AG10803 (cell line): ENCODE data around the gene FAM229B.

ENCODE experiments used
- DNase-seq: peaks from one replicate; pipeline ENCODE4 v3.0.0; 2010; ENCODE audit warnings: low read depth
- H3K4me3 ChIP-seq: 2 replicates; pipeline ENCODE4 v1.5.1; 2011; ENCODE audit warnings: mild to moderate bottlenecking, low read length, control low read depth
- TF ChIP-seq, protein P1 (sequence below): conservative IDR thresholded peaks from 2 replicates; pipeline ENCODE4 v1.5.1; 2011; ENCODE audit warnings: mild to moderate bottlenecking, low read length, control low read depth, inconsistent platforms

The FAM229B gene

GRCh38 chr6:112087136-112087911 lies at the start of gene FAM229B, which contains the start of gene TUBE1:
FAM229B (plus strand) TSS chr6:112087591; CDS start chr6:112099284, 11,693 bp downstream.
TUBE1 (minus strand) TSS chr6:112087482; CDS start chr6:112087434, 48 bp downstream.
- peak within 1 kb of the TSS; percentile 66 for H3K4me3 ChIP-seq
- TF ChIP-seq, protein P1, sequence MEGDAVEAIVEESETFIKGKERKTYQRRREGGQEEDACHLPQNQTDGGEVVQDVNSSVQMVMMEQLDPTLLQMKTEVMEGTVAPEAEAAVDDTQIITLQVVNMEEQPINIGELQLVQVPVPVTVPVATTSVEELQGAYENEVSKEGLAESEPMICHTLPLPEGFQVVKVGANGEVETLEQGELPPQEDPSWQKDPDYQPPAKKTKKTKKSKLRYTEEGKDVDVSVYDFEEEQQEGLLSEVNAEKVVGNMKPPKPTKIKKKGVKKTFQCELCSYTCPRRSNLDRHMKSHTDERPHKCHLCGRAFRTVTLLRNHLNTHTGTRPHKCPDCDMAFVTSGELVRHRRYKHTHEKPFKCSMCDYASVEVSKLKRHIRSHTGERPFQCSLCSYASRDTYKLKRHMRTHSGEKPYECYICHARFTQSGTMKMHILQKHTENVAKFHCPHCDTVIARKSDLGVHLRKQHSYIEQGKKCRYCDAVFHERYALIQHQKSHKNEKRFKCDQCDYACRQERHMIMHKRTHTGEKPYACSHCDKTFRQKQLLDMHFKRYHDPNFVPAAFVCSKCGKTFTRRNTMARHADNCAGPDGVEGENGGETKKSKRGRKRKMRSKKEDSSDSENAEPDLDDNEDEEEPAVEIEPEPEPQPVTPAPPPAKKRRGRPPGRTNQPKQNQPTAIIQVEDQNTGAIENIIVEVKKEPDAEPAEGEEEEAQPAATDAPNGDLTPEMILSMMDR, result no peak; the same call in none of the 2 replicates
- DNase-seq, result peak; percentile 99

GRCh38 chr6:112037783-112038216 lies 49.6 kb upstream of the FAM229B start:
- peak overlapping the region; percentile 25 for H3K4me3 ChIP-seq
- DNase-seq, result peak; percentile 98
- TF ChIP-seq, protein P1, result no peak; the same call in 1 of the 2 replicates

- TF ChIP-seq, protein P1, result no peak
- peak; percentile 54 for DNase-seq
- peak overlapping the region; percentile 25 for H3K4me3 ChIP-seq
Observed at GRCh38 chr6:112038268-112038667, 49.1 kb upstream of the FAM229B start.

- TF ChIP-seq, protein P1, result no peak
- peak; percentile 74 for DNase-seq
- no peak overlapping the region for H3K4me3 ChIP-seq
Observed at GRCh38 chr6:112038756-112039430, 48.5 kb upstream of the FAM229B start.

GRCh38 chr6:112039431-112039770 lies 48.0 kb upstream of the FAM229B start:
- H3K4me3 ChIP-seq, result no peak overlapping the region
- TF ChIP-seq, protein P1, result no peak
- DNase-seq, result no peak

DNA sequence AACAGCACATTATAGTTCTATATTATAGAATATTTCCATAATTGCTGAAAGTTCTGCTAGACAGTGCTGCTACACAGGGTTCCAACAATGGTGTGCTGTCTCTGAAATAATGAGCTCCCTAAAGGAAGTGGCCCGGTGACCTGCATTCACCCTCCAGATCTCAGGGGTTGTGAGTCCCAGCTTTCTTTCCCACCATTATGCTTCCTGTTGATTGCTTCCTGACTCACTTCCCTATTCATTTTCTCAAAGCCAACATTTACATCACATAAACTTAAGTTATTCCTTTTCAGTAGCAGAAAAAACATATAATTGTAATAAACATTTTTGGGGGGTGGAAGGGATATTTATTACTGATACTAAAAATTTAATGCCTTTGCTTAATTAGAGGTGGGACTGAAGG lies 46.4 kb upstream of the FAM229B start:
- TF ChIP-seq, protein P1, result no peak
- DNase-seq, result no peak
- H3K4me3 ChIP-seq, result no peak overlapping the region
